Measurements from ENCODE around the gene PLCB2. TPM values are rescaled to one million over a fixed set of nuclear protein-coding genes. Genes with fewer than 3 reads are reported as not detected.

PLCB2 gene
- total RNA-seq, 1 donor from 2014 or later, result 0.81 TPM

- peak overlapping the region; percentile 61 for H3K4me3 ChIP-seq (ENCODE audit: low read depth, low read length)
- no peak for TF ChIP-seq CTCF (conservative IDR thresholded peaks at IDR 0.05; ENCODE audit: low read depth, low read length)
- no peak for DNase-seq (ENCODE audit: low read depth)
These were observed 16.5 kb upstream of the PLCB2 start for GRCh38 chr15:40323953-40324937.

- peak; percentile 46 for TF ChIP-seq CTCF (conservative IDR thresholded peaks at IDR 0.05; ENCODE audit: low read depth, low read length)
- peak within 1 kb of the TSS; percentile 61 for H3K4me3 ChIP-seq (ENCODE audit: low read depth, low read length)
- DNase-seq (ENCODE audit: low read depth), result no peak
These were observed 15.7 kb upstream of the PLCB2 start, which contains the start of gene INAFM2 for GRCh38 chr15:40323239-40323952. Gene INAFM2, plus strand, starts transcription at chr15:40323692. Its CDS starts 364 bp downstream, at chr15:40324056.

- peak overlapping the region; percentile 47 for H3K4me3 ChIP-seq (ENCODE audit: low read depth, low read length)
- no peak for DNase-seq (ENCODE audit: low read depth)
- TF ChIP-seq CTCF (conservative IDR thresholded peaks at IDR 0.05; ENCODE audit: low read depth, low read length), result no peak
These were observed 14.9 kb upstream of the PLCB2 start for GRCh38 chr15:40322531-40323238.

- TF ChIP-seq CTCF (conservative IDR thresholded peaks at IDR 0.05; ENCODE audit: low read depth, low read length), result peak; percentile 93
- no peak overlapping the region for H3K4me3 ChIP-seq (ENCODE audit: low read depth, low read length)
- DNase-seq (ENCODE audit: low read depth), result no peak
These were observed 13.2 kb upstream of the PLCB2 start for GRCh38 chr15:40320931-40321371.

DNA sequence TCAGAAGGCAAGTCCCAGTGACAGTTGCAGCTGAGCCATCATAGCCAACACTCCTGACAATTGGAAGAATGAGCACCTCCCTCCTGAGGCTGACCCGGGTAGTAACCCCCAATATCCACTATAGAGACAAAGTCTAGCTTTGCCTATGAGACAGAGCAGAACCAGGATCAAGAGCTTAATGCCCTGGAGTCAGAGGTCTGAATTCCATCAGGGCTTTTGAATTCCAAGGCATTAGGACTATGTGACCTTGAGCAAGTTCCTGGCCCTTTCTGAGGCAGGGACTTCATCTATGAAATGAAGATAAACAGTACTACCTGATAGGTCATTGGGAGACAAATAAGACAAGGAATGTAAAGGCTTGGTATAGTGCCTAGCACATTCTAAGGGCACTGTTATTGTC lies 12.7 kb upstream of the PLCB2 start:
- H3K4me3 ChIP-seq (ENCODE audit: low read depth, low read length), result no peak overlapping the region
- no peak for DNase-seq (ENCODE audit: low read depth)
- no peak for TF ChIP-seq CTCF (conservative IDR thresholded peaks at IDR 0.05; ENCODE audit: low read depth, low read length)

- TF ChIP-seq CTCF (conservative IDR thresholded peaks at IDR 0.05; ENCODE audit: low read depth, low read length), result no peak
- no peak for DNase-seq (ENCODE audit: low read depth)
- H3K4me3 ChIP-seq (ENCODE audit: low read depth, low read length), result no peak overlapping the region
These were observed 9.8 kb upstream of the PLCB2 start for GRCh38 chr15:40317580-40317979.
